GM21717 (cell line): ENCODE data around the gene RERE.

Experiments used
- ATAC-seq: cut with Tn5 transposase; IDR thresholded peaks from one replicate; pipeline ENCODE4 v1.9.1; 2021; ENCODE audit warnings: mild to moderate bottlenecking, moderate library complexity; ENCODE audit not compliant: unreplicated experiment

The RERE gene

GRCh38 chr1:8560035-8560434 lies 257.4 kb downstream of the RERE start:
- no peak for ATAC-seq

- ATAC-seq: no peak
Observed at GRCh38 chr1:8555582-8555981, 261.9 kb downstream of the RERE start.

GRCh38 chr1:8554956-8555534 lies 262.4 kb downstream of the RERE start:
- no peak for ATAC-seq

GRCh38 chr1:8552820-8553397 lies 264.5 kb downstream of the RERE start:
- no peak for ATAC-seq

GRCh38 chr1:8551613-8552489 lies 265.6 kb downstream of the RERE start:
- ATAC-seq: no peak

GRCh38 chr1:8551057-8551456 lies 266.4 kb downstream of the RERE start:
- no peak for ATAC-seq

- ATAC-seq: no peak
Observed at GRCh38 chr1:8547791-8548190, 269.6 kb downstream of the RERE start.

GRCh38 chr1:8545078-8545477 lies 272.4 kb downstream of the RERE start:
- no peak for ATAC-seq

GRCh38 chr1:8544644-8545043 lies 272.8 kb downstream of the RERE start:
- no peak for ATAC-seq

GRCh38 chr1:8543965-8544364 lies 273.5 kb downstream of the RERE start:
- no peak for ATAC-seq

- no peak for ATAC-seq
Observed at GRCh38 chr1:8541961-8542521, 275.4 kb downstream of the RERE start.

GRCh38 chr1:8540971-8541370 lies 276.5 kb downstream of the RERE start:
- no peak for ATAC-seq

GRCh38 chr1:8540261-8540941 lies 277.0 kb downstream of the RERE start:
- ATAC-seq: no peak

GRCh38 chr1:8539683-8540082 lies 277.8 kb downstream of the RERE start:
- ATAC-seq: no peak

- no peak for ATAC-seq
Observed at GRCh38 chr1:8538502-8538901, 278.9 kb downstream of the RERE start.

GRCh38 chr1:8537991-8538390 lies 279.4 kb downstream of the RERE start:
- no peak for ATAC-seq

GRCh38 chr1:8536515-8536914 lies 280.9 kb downstream of the RERE start:
- ATAC-seq: no peak

- no peak for ATAC-seq
Observed at GRCh38 chr1:8533907-8534306, 283.5 kb downstream of the RERE start.

GRCh38 chr1:8533124-8533523 lies 284.3 kb downstream of the RERE start:
- peak; percentile 53 for ATAC-seq

- ATAC-seq: no peak
Observed at GRCh38 chr1:8529901-8530300, 287.5 kb downstream of the RERE start.

GRCh38 chr1:8527941-8528340 lies 289.5 kb downstream of the RERE start:
- ATAC-seq: no peak
